CD4-positive, alpha-beta T cell treated with Interleukin-4 for 4 hours (primary cell): ENCODE results near the gene ZNF783.
"Not testable (repeated sequence)": the region's sequence is repeated elsewhere in the genome, so short reads cannot be mapped to it uniquely, and the experiment has no call there.

Source experiments
- DNase-seq: peaks from one replicate; pipeline ENCODE4 v3.0.0-alpha.2; 2020

Gene ZNF783

DNA sequence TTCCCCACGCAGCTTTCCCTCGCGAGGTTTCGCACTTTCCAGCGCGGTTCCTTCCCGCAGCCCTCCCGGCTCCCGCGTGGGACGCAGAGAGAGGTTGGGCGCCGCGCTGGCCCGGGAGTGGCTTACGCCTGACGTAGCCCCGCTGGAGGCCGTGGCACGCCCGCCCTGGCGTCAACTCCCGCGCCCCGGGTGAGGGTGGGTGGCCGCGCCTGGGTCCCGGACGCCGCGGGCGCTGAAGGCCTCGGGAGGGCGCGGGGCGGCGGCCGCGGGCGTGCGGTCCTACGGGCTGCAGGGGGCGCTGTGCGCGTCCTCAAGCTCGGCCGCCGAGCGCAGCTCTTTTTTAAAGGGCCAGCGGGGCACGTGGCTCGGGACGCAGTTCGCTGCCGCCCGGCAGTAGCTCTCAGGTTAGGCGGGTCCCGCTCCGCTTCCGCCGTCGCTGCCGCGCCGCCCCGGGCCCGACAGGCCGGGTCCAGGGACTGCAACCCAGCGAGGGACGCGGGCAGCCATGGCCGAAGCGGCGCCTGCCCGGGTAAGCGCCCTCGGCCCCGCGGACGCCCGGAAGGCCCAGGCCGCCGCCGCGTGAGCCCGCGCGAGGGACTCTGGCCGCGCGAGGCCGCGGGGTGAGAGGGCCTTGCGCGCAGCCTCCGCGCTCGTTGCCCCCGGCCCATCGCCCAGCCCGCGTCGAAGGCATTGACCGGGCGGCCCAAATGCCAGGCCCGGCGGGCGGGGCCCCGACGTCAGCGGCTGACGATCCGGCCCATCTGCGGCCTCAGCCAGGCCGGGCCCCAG, at the start of gene ZNF783:
TSS of gene ZNF783 (plus strand) at position 368 of the 789 bp plus-strand sequence. CDS start at position 506, 138 bp downstream.
- peak; percentile 88 for DNase-seq

DNA sequence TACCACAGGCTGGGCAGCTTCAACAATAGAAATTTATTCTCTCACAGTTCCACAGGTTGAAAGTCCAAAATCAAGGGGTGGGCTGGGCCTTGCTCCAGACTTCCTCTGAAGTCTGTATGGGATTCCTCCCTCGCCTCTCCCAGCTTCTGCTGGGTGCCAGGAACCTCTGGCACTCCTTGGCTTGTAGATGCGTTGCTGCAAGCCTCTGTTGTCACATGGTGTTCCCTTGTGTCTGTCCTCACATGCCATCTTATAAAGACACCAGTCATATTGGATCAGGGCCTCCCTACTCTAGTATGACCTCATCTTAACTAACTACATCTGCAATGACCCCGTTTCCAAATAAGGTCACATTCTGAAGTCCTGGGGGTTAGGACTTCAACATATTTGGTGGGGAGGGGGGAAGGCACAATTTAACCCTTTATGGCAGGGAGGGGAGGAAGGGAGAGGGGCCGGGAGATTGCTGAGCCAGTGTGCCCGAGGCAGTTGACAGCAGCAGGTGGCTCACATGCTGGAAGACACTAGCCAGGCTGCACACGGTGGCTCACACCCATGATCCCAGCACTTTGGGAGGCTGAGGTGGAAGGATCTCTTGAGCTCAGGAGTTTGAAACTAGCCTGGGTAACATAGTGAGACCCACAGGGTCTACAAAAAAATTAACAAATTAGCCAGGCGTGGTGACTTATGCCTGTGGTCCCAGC, 47.8 kb upstream of the ZNF783 start:
- DNase-seq: no peak

DNA sequence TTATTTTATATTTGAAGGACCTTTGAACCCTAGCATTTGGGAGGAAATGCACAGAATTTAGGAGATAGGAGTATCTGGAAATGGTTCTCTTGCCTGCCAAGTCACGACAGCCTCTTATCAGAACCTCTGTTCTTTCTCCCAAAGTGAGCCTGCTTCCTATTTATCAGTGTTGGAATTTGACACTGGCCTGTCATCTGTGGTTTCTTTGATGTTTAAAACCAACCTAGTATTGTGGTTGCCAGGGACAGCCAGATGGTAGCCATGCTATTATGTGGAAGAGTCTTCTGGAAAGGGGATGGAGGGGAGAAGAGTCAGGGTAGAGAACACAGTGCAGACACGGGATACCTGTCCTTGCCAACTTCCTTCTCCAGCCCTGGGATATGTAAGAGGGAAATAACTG, 45.6 kb upstream of the ZNF783 start:
- DNase-seq: no peak

DNA sequence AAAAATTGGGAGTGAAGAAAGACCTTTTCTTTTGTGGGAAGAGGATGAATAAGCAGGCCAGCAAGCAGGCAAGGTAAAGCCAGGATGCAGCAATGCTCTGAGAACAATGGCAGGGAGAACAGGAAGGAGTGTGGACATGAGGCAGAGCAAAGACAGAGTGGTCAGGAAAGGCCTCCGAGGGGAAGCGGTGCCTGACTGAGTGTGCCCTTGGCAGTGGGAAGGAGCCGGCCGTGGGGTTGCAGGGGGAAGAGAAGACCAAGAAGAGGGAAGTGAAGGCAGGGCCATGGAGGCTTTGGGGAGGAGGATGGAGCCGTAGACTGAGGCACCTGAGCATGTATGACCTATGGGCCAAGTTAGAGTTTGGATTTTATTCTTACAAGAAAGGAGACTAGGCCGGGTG, 44.4 kb upstream of the ZNF783 start:
- no peak for DNase-seq

DNA sequence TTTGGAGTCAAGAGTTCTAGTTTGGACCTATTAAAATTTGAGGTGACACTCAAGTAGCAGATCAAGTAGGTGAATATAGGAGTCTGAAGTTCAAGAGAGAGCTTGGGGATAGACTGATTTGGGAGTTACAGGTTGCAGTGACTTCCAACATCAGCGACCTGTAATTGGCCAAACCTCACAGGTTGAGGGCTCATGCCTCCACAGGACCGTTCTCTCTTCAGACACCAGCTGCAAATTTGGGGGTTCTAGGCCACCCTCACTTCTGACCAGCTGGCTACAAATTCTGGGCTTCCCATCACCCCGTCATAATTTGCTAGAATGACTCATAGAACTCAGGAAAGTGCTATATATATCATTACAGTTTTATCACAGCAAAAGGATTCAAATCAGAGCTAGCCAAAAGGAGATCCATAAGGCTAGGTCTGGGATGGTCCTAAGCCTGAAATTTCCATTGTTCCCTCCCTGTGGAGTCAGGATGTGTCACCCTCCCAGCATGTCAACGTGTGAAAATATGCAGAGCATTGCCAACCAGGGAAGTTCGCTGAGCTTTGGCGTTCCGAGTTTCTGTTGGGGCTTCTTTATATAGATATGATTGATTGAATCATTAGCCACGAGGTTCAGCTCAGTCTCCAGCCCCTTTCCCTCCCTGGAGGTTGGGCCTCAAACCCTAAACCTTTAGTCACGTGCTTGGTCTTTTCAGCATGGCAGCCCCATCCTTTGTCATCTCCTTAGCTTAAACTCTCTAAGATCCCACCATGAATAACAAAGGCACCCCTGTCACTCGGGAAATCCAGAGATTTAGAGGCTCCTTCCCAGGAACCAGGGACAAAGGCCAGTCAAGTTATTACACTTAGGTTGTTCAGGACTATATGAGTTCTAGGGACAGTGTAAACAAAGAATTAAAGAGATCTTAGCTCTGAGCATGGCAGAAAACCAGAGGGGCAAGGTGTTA, 43.3 kb upstream of the ZNF783 start:
- no peak for DNase-seq

DNA sequence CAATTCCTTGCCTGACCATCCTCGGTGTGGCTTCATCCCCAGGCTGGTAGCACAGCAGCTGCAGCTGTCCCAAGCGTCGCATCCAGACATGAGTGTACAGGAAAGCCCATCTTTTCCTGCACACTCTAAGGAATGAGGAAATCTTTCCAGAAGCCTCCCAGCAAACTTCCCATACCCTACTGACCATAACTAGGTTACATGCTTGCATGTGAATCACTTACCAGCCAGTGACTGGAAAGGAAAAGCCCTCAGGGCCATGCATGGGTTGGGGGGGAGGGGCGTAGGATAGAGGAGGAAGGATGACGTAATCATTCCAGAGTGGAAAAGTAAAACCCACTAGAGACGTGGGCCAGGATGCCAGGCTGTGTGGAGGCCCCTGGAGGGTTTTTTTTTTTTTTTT, 41.5 kb upstream of the ZNF783 start:
- no peak for DNase-seq

DNA sequence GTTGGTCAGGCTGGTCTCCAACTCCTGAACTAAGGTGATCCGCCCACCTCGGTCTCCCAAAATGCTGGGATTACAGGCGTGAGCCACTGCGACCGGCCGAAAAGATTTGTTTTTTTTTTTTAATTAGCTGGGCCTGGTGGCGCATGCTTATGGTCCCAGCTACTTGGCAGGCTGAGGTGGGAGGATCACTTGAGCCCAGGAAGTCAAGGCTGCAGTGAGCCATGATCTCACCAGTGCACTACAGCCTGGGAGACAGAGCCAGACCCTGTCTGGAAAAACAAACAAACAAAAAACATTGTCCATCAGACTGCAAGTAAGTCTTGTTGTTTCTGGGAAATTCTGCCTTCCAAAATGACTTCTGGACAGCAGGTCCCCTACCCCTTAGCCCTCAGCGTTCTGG, 38.8 kb upstream of the ZNF783 start:
- no peak for DNase-seq

DNA sequence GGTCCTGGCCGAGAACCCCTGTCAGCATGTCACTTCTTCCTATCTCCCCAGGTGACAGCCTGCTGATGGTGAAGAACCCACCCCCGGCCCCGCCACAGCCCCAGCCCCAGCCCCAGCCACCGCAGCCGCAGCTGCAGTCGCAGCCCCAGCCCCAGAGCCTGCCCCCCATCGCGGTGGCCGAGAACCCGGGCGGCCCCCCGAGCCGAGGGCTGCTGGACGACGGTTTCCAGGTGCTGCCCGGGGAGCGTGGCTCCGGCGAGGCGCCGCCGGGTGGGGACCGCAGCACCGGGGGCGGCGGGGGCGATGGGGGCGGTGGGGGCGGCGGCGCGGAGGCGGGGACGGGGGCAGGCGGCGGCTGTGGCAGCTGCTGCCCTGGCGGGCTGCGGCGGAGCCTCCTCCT, 38.2 kb upstream of the ZNF783 start:
- DNase-seq: no peak

DNA sequence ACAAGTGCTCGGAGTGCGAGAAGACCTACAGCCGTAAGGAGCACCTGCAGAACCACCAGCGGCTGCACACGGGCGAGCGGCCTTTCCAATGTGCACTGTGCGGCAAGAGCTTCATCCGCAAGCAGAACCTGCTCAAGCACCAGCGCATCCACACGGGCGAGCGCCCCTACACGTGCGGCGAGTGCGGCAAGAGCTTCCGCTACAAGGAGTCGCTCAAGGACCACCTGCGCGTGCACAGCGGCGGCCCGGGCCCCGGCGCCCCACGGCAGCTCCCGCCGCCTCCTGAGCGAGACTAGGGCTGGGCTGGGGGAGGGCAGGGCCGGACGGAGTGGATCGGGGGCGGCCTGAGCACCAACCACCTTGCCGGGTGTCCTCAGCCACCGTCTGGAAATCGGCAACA, 37.6 kb upstream of the ZNF783 start:
- no peak for DNase-seq

DNA sequence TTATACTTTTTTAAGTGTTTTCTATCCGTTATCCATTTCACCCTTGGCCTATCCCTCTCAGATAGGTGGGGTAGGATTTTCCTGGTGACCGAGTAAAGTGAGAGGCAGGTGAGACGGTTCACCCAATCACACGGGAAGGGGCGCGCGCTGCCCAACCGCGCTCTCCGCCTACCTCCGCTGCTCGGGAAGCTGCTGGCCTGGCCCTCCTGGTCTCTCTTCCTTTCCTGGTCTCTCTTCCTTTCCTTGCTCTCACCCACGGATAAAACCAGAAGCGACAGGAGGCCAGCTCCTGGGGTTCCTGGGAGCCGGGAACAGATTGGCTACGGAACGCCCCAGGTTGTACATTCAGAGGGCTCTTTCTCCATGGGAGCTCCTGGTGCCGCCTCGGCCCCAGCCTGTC, 36.9 kb upstream of the ZNF783 start:
- no peak for DNase-seq

DNA sequence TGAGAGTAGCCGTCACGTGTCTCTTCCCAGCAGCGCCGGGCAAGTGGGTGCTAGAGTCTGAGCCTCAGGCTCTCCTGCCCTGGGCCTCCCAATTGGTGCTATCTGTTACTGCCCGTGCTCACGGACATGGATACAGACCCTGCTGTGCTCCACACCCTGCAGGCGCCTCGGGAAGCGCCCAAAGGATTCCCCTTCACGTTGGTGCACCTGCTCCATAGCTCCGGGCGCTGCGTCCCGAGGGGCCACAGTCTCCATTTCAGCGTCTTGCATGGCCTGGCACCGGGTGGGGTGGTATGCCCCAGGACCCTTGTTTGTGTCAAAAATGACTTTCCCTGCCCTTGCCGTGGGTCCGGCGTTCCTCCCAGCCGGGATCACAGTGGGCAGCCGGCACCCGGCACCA, 36.3 kb upstream of the ZNF783 start:
- no peak for DNase-seq

DNA sequence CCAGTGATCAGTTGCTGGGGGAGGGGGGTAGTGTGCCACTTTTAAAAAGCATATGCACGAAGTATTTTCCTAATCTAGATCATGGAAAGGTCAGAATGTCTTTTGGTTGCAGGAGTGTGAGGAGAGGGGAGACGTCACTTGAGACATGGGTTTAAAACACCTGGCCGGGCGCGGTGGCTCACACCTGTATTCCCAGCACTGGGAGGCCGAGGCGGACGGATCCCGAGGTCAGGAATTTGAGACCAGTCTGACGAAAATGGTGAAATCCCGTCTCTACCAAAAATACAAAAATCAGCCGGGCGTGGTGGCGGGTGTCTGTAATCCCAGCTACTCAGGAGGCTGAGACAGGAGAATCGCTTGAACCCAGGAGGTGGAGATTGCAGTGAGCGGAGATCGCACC, 35.6 kb upstream of the ZNF783 start:
- not testable (repeated sequence) for DNase-seq

DNA sequence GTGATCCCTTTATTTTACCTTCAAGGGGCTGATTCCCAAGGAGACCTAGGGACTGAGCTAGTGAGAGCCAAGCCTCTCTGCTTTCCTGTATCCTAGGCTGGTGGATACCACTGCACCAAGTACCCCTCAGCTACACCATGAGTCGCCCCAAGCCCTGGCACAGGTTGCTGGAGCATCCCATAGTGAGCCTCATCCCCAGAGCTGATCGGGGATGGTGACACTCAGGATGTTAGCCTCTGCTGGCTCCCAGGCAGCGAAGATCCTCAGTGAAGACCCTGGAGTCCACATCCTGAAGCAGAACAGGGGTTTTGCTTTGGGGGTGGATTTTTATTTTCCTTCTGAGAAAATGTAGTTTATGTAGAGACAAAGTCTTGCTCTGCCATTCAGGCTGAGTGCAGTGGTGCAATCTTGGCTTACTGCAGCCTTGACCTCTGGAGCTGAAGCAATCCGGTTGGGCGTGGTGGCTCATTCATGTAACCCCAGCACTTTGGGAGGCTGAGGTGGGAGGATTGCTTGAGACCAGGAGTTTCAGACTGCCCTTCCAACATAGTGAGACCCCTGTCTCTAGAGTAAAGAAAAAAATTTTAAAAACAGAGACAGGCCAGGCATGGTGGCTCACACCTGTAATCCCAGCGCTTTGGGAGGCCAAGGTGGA, 35.0 kb upstream of the ZNF783 start:
- no peak for DNase-seq

DNA sequence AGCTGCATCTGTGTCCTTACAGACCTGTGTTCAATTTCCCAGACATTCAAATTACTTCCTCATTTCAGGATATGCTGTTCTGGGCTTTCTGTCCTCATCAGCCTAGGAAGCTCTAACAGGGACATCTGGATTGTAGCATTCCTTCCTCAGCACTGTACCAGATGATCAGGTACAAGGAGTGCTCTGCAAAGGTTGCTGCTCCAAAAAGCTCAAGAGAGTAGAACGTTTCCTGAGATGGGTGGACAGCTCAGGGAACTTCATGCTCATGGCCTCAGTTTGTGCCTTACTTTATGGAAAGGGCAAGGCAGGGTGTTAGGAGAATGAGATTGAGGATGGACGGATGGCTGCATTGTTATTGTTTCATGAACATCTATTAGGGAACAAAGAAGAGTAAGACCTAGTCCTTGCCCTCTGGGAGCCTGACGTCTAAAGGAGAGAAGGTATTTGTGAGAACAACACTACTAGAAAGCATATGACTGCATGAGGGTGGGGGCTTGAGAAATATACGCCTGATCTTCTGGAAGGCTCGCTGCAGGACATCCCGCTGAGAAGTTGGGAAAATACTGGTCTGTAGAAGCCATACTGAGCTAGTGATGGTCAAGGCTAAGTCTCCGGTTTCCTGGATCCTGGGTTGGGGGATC, 33.0 kb upstream of the ZNF783 start:
- DNase-seq: no peak

DNA sequence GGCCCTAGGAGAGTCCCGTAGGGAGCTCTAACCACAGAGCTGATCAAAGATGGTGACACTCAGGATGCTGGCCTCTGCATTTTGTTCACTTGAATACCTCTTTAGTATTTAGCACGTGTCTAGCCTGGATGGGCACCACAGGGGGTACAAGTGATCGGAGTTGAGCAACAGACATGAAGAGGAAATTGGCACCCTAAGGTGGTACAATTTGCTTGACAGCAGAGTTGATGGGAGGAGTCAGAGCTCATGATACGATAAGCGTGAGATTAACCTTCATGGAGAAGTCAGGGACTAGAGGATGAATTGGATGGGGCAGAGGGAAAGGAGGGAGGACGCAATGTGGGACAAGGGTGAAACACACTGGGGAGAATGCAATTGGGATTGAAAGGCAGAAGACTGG, 32.5 kb upstream of the ZNF783 start:
- DNase-seq: no peak

DNA sequence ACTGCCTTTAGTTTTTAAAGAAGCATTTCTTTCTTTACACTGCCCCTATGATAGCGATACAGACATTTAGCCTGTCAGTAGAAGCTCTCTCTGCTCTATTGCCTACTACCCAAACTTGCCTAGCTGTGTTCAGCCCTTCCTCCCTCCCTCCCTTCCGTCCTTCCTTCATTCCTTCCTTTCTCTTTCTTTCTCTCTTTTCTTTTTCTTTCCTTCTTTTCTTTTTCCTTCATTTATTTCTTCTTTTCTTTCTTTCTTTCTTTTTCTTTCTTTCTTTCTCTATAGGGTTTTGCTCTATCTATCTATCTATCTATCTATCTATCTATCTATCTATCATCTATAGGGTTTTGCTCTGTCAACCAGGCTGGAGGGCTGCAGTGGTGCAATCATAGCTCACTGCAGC, 29.6 kb upstream of the ZNF783 start:
- no peak for DNase-seq

DNA sequence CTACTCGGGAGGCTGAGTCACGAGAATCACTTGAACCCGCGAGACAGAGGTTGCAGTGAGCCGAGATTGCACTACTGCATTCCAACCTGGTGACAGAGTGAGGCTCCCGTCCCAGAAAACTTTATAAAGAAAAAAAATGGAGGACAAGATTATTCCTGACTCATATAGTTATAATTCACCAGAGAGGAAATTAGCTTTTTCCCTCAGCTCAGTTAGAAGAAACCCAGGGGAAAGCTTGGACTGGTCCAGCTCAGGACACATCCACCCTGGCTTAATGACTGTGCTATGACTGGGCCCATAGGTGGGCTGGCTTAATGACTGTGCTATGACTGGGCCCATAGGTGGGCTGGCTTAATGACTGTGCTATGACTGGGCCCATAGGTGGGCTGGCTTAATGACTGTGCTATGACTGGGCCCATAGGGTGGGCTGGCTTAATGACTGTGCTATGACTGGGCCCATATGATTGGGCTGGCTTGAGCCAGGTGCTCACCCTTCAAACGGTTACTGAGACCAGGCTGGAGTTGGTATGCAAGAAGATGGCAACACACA, 28.3 kb upstream of the ZNF783 start:
- DNase-seq: not testable (repeated sequence)

DNA sequence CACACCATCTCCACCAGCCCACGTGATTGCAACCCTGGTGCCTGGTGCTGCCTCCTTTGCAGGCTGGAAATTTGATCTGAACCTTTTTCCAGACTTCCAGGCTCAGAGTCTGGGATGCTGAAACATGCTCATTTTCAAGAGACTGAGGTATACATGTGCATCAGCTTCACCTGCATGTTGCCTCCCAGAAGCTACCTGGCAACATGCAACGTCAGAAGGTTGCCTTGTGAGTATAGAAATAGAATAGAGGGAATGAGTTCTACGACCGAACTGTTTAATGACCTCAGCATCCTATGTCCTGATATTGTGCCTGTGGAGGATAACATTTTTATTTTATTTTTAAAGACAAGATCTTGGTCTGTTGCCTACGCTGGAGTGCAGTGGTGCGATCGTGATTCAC, 24.5 kb upstream of the ZNF783 start:
- no peak for DNase-seq

DNA sequence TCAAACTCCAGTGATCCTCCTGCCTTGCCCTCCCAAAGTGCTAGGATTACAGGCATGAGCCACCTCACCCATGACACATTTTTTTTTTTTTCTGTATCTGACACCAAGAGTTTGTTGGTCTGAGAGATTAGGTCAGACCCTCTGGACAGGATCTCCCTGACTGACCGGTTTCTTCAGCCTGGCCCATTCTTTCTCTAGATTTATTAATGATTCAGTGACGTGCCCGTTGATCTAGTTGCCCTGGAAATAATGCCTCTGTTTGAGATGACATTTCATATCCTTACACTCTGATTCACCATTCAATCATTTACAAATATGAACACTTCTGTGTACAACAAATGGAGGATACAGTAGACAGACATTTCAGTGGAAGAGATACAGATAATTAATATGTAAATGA, 23.9 kb upstream of the ZNF783 start:
- no peak for DNase-seq

DNA sequence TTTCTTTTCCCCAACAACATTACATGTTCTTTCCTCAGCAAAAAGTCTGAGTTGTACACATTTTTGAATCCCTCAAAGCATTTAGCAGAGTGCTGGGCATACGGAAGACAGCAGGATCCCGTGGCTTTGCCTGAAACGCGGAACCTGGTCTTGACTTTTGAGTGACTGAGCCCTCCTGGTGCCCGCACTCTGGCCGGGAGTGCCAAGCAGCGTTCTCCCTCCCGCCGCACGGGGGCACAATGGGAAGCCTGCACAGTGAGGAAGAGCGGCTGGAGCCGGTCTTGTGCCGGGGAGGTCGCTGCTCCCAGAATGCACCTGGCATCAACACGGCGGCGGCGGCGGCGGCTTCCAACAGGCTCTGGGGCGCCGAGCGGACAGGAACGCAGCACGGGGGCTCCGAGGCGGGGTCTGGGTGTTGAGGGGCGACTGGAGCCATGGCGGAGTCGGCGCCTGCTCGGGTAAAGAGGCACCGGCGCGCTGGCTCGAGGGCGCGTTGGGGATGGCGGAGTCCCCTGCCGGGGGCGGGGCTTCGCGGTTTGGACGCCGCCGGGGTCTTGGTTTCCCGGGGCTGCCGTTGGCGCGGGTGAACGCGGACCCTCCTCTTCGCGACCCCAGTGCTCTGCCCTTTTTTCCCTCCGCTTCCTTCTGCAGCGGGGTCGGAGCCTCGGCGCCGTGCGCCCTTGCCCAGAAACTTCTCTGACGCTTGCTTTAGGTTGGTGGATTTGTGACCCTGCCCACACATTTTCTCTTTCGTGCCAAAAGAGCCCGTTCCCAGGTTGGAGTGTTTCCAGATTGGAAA, 22.5 kb upstream of the ZNF783 start, which contains the start of gene ZNF212:
TSS of gene ZNF212 (plus strand) at position 307 of the 799 bp plus-strand sequence. CDS start at position 435, 128 bp downstream.
- DNase-seq: peak; percentile 89

DNA sequence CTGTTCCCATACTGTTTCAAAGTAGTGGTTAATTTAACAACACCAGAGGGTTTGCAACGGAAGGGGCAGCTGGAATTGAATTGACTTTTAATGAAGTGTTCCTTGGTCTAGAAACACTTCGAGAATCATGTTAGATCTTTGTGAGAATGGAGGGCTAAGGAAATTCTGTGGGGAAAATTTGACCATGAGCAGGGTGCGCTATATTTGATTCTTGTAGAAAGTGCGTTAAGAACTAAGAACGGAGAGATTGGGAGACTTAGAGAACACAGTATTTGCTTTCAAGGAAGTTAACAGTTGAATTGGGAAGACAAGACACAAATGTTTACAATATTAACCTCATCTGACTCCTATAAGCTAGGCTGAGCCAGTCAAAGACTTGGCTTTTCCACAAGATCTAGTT, 21.4 kb upstream of the ZNF783 start:
- no peak for DNase-seq
